ENCODE measurements around the gene OR4E2. TPM values are rescaled to one million over a fixed set of nuclear protein-coding genes. Genes with fewer than 3 reads are reported as not detected.
"Not testable (repeated sequence)": the region's sequence is repeated elsewhere in the genome, so short reads cannot be mapped to it uniquely, and the experiment has no call there.

The OR4E2 gene
- total RNA-seq, 4 donors from 2014 or later = not detected

DNA sequence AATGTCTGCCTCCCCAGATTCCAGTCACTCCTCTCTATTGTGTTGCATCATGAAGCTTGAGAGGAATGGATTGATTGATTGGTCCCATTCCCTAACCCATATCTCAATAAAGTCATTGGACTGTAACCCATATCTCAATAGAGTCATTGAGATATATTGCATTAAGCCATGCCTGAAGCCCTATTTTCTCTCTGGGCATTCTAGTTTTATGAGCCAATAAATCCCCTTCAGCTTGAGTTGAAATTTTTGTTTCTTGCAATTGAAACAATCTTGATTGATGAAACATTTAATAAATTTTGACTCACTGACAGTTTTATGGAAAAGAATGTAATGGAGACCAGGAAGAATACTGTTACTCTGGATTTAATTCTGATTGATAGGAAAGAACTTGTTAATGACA, 40.8 kb downstream of the OR4E2 start:
- Histone ChIP-seq H3K27me3 (no peaks in the 10 kb centered on the region), H3K4me1 (no peaks in the 10 kb centered on the region), H3K36me3 (no peaks in the 10 kb centered on the region), H3K9me3 (peaks cover 0 to 2% (median 0%) of the 10 kb centered on the region in 4 donors), H3K4me3 (no peak overlapping the region), H3K27ac (no peak overlapping the region)
- DNase-seq (ENCODE audit: low spot score in 2 of 2) = no peak
- TF ChIP-seq, protein P1, sequence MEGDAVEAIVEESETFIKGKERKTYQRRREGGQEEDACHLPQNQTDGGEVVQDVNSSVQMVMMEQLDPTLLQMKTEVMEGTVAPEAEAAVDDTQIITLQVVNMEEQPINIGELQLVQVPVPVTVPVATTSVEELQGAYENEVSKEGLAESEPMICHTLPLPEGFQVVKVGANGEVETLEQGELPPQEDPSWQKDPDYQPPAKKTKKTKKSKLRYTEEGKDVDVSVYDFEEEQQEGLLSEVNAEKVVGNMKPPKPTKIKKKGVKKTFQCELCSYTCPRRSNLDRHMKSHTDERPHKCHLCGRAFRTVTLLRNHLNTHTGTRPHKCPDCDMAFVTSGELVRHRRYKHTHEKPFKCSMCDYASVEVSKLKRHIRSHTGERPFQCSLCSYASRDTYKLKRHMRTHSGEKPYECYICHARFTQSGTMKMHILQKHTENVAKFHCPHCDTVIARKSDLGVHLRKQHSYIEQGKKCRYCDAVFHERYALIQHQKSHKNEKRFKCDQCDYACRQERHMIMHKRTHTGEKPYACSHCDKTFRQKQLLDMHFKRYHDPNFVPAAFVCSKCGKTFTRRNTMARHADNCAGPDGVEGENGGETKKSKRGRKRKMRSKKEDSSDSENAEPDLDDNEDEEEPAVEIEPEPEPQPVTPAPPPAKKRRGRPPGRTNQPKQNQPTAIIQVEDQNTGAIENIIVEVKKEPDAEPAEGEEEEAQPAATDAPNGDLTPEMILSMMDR (IDR thresholded peaks at IDR 0.05) = no peak

DNA sequence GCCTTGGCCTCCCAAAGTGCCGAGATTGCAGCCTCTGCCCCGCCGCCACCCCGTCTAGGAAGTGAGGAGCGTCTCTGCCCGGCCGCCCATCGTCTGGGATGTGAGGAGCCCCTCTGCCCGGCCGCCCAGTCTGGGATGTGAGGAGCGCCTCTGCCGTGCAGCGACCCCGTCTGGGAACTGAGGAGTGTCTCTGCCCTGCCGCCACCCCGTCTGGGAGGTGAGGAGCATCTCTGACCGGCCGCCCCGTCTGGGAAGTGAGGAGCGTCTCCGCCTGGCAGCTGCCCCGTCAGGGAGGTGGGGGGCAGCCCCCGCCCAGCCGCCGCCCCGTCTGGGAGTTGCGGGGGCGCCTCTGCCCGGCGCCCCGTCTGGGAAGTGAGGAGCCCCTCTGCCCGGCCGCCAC, 44.0 kb downstream of the OR4E2 start:
- not testable (repeated sequence) for DNase-seq (ENCODE audit: low spot score in 2 of 2); H3K36me3 ChIP-seq; H3K27me3 ChIP-seq; H3K9me3 ChIP-seq; H3K4me1 ChIP-seq; H3K27ac ChIP-seq; H3K4me3 ChIP-seq
- 94 to 95% methylated on average over 11 to 30 of the region's 33 CpGs for WGBS, 2 donors

DNA sequence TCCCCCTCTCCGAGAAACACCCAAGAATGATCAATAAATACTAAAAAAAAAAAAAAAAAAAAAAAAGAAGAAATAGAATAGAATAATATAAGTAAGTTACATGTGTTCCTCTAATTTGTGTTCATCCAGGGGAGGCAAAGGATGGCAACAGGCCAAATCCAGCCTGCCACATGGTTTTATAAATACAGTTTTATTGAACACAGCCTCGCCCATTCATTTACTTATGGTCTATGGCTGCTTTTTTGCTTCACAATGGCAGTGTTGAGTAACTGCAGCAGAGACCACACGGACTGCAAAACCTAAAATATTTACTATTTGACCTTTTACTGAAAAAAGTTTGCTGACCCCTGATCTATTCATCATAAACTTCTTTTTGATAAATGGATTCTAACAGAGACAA, 44.9 kb downstream of the OR4E2 start:
- H3K4me3 ChIP-seq; H3K27ac ChIP-seq; H3K4me1 ChIP-seq; H3K27me3 ChIP-seq; H3K36me3 ChIP-seq; H3K9me3 ChIP-seq; DNase-seq (ENCODE audit: low spot score in 2 of 2): not testable (repeated sequence)
- 22 to 41% methylated on average over 2 to 3 of the region's 3 CpGs for WGBS, 2 donors

DNA sequence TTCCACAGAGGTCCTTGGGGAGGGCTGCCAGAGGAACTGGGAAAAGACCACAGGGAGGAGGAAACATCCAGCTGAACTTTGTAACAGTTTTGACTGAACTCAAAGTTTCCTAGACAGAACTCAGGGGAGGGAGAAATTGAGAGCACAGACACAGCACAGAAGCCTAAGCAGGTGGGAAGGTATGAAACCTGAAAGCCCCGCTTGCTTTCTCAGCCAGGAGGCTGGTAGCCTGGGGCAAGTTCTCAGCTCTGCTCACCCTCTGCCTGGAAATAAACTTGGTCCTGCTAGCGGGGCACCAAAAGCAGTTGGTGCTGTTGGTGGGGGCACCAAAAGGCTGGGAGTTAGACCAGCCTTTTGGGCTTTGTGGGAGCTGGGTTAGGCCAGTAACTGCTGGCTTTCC, 45.9 kb downstream of the OR4E2 start:
- DNase-seq (ENCODE audit: low spot score in 2 of 2) = no peak
- H3K27me3 ChIP-seq = no peaks in the 10 kb centered on the region
- H3K27ac ChIP-seq = no peak overlapping the region
- 76 to 81% methylated on average over 2 of the region's 2 CpGs for WGBS, 2 donors
- H3K4me3 ChIP-seq = no peak overlapping the region
- no peaks in the 10 kb centered on the region for H3K4me1 ChIP-seq
- TF ChIP-seq, protein P1 (IDR thresholded peaks at IDR 0.05) = no peak
- TF ChIP-seq EP300 (IDR thresholded peaks at IDR 0.05) (no peak), POLR2A (IDR thresholded peaks at IDR 0.05) (no peak)
- H3K36me3 ChIP-seq = no peaks in the 10 kb centered on the region
- H3K9me3 ChIP-seq = peaks cover 0 to 2% (median 0%) of the 10 kb centered on the region in 4 donors

DNA sequence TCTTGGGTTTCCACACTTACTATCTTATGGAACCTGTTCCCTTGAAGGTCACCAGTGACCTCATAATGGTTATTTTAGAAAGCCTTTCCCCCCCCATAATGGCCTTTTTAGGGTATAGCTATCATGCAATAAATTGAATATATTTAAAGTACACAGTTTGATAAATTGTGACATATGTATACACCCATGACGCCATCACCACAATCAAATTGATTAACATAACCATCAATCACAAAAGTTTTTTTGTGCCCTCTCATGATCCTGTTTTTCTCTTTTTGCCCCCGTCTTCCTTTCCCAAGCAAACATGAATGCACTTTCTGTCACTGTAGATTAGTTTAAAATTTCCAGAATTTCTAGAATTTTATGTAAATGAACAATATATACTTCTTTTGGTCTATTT, 48.7 kb downstream of the OR4E2 start:
- Histone ChIP-seq H3K36me3 (no peaks in the 10 kb centered on the region), H3K27me3 (no peaks in the 10 kb centered on the region), H3K9me3 (peaks cover 0 to 16% (median 0%) of the 10 kb centered on the region in 4 donors), H3K4me3 (no peak overlapping the region), H3K4me1 (no peaks in the 10 kb centered on the region), H3K27ac (no peak overlapping the region)
- DNase-seq (ENCODE audit: low spot score in 2 of 2) = no peak
- TF ChIP-seq POLR2A (IDR thresholded peaks at IDR 0.05) (no peak), EP300 (IDR thresholded peaks at IDR 0.05) (no peak)
- TF ChIP-seq, protein P1 (IDR thresholded peaks at IDR 0.05) = no peak
- WGBS, 2 donors = 66 to 79% methylated on average over 2 of the region's 2 CpGs

DNA sequence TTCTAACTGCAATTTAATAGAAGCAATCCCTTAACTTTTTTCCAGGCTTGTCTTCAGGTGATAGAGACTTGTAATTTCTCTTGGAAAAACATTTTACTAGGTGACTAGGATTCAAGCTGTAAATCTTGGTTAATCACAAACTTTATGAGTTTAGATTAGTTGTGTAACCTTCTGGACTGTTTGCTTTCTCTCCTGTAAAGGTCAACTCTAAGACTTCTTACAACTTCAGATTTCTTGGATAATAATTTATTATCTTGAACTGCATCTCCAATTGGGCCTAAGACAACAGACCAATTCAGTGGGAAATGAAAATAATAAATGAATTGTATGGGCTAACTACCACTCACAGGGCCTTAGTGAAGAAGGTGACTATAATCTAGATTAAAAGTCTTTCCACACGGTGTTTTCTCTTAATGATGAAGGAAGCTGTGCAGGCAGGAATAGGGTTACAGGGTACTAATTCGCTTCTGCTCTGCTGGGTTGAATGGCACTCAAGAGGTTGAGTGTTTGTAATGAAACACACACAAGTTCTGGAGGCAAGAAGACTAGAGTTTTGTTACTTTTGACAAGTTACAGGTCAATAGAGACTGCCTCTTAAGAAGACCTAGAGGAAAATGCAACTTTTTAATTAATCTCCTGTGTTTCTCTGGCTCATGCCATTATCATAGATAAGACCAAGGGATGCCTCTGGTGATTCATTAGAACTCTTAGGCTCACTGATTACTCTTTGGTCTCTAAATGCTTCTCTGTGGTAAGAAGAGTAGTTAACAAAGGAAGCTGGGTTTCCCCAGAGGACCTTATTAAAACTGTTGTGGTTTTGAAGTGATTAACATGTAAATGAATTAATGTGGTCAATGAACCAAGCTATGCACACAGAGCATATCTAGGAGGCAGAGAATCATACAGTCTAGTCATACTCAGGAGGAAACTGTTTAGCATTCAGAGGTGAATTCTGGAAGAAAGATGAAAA, 50.0 kb downstream of the OR4E2 start:
- TF ChIP-seq, protein P1 (IDR thresholded peaks at IDR 0.05) = no peak
- TF ChIP-seq EP300 (IDR thresholded peaks at IDR 0.05) (no peak), POLR2A (IDR thresholded peaks at IDR 0.05) (no peak)
- WGBS, 2 donors = 56 to 76% methylated on average over 2 of the region's 2 CpGs
- no peak for DNase-seq (ENCODE audit: low spot score in 2 of 2)
- Histone ChIP-seq H3K9me3 (peaks cover 0 to 18% (median 0%) of the 10 kb centered on the region in 4 donors), H3K4me1 (no peaks in the 10 kb centered on the region), H3K36me3 (no peaks in the 10 kb centered on the region), H3K27ac (no peak overlapping the region), H3K27me3 (no peaks in the 10 kb centered on the region), H3K4me3 (no peak overlapping the region)
